Peyer's patch (tissue), 4 donors: Measurements from ENCODE around the gene WWOX.

Experiments used
- CTCF ChIP-seq, 6 experiments: fragments of 450-650 bp in 4 of 6; fragments of 200-600 bp in 2 of 6; sonication (generic) in 1 of 6; IDR thresholded peaks; one replicate each; pipeline ENCODE4 v1.5.1; 2017 to 2019; ENCODE audit warnings: antibody characterized with exemption in 6 of 6, mild to moderate bottlenecking in 3 of 6, moderate library complexity in 1 of 6
- POLR2A ChIP-seq, 2 donors: fragments of 450-650 bp; IDR thresholded peaks; one replicate each; pipeline ENCODE4 v1.5.1; 2017; ENCODE audit warnings: antibody characterized with exemption in 2 of 2, mild to moderate bottlenecking in 2 of 2, moderate library complexity in 2 of 2

- TF ChIP-seq CTCF (IDR thresholded peaks at IDR 0.05) (no peak), POLR2A (IDR thresholded peaks at IDR 0.05) (no peak)
Observed at GRCh38 chr16:78435260-78435659, 335.8 kb downstream of the WWOX start.
